ENCODE measurements around the gene GPR141.

DNA sequence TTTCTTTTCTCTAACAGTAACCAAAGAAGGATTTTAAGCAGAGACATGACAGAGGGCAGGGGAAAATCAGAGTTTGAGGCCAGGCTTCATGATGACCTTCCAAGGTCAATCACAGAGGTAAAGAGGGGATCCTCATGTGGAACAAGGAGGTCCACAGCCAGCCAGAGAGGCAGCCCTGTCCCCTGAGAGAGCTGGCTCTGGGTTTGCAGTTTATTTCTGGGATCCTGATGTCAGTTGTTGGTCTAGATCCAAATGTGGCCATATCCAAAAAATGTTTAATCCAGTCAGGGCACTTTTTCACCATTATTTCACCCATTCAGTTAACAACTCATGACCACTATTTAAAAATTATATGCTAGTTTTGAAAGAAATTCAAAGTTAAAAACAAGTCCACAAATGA is 45.6 kb downstream of the GPR141 start:
- TF ChIP-seq, protein P1, sequence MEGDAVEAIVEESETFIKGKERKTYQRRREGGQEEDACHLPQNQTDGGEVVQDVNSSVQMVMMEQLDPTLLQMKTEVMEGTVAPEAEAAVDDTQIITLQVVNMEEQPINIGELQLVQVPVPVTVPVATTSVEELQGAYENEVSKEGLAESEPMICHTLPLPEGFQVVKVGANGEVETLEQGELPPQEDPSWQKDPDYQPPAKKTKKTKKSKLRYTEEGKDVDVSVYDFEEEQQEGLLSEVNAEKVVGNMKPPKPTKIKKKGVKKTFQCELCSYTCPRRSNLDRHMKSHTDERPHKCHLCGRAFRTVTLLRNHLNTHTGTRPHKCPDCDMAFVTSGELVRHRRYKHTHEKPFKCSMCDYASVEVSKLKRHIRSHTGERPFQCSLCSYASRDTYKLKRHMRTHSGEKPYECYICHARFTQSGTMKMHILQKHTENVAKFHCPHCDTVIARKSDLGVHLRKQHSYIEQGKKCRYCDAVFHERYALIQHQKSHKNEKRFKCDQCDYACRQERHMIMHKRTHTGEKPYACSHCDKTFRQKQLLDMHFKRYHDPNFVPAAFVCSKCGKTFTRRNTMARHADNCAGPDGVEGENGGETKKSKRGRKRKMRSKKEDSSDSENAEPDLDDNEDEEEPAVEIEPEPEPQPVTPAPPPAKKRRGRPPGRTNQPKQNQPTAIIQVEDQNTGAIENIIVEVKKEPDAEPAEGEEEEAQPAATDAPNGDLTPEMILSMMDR (IDR thresholded peaks at IDR 0.05) = no peak
- no peak for TF ChIP-seq POLR2AphosphoS5 (IDR thresholded peaks at IDR 0.05)

All from suprapubic skin (tissue), 3 donors.